ACC112 (cell line): ENCODE results near the gene CRIP3.

Experiments
- H2AFZ ChIP-seq: fragments of 200-600 bp; sonication (generic); one replicate; pipeline ENCODE4 v1.6.0; 2017; ENCODE audit warnings: antibody characterized with exemption, low read length; ENCODE audit not compliant: unreplicated experiment
- H3K27ac ChIP-seq: fragments of 200-600 bp; sonication (generic); 2 replicates; pipeline ENCODE4 v1.5.1; 2014; ENCODE audit warnings: low read depth, mild to moderate bottlenecking, antibody characterized with exemption, low read length, moderate library complexity
- H3K27me3 ChIP-seq: fragments of 200-600 bp; sonication (generic); 2 replicates; pipeline ENCODE4 v1.6.1; 2014; ENCODE audit warnings: mild to moderate bottlenecking, antibody characterized with exemption, low read length, moderate library complexity, mixed read lengths; ENCODE audit not compliant: insufficient read depth
- H3K36me3 ChIP-seq: fragments of 200-600 bp; sonication (generic); 2 replicates; pipeline ENCODE4 v1.6.1; 2016; ENCODE audit warnings: mild to moderate bottlenecking, antibody characterized with exemption, low read length, moderate library complexity, mixed read lengths; ENCODE audit not compliant: insufficient read depth
- H3K4me1 ChIP-seq: fragments of 200-600 bp; sonication (generic); one replicate; pipeline ENCODE4 v1.6.1; 2016; ENCODE audit warnings: low read length, mixed read lengths; ENCODE audit not compliant: insufficient read depth, unreplicated experiment, control insufficient read depth
- H3K4me3 ChIP-seq: fragments of 200-600 bp; sonication (generic); 2 replicates; pipeline ENCODE4 v1.5.1; 2014; ENCODE audit warnings: mild to moderate bottlenecking, low read depth, low read length
- H3K79me2 ChIP-seq: fragments of 200-600 bp; sonication (generic); one replicate; pipeline ENCODE4 v1.6.0; 2016; ENCODE audit warnings: low read length; ENCODE audit not compliant: control insufficient read depth, unreplicated experiment, insufficient read depth

The CRIP3 gene

GRCh38 chr6:43334466-43335095 lies 26.0 kb upstream of the CRIP3 start:
- H3K36me3 ChIP-seq: 0 out of 2 replicates have a peak, but pooled peaks cover under 1% of the 10 kb centered on the region
- no peak overlapping the region for H3K27ac ChIP-seq
- no peaks in the 10 kb centered on the region for H3K79me2 ChIP-seq
- no peaks in the 10 kb centered on the region for H3K27me3 ChIP-seq
- H2AFZ ChIP-seq: no peak overlapping the region
- no peak overlapping the region for H3K4me3 ChIP-seq
- H3K4me1 ChIP-seq: no peaks in the 10 kb centered on the region

DNA sequence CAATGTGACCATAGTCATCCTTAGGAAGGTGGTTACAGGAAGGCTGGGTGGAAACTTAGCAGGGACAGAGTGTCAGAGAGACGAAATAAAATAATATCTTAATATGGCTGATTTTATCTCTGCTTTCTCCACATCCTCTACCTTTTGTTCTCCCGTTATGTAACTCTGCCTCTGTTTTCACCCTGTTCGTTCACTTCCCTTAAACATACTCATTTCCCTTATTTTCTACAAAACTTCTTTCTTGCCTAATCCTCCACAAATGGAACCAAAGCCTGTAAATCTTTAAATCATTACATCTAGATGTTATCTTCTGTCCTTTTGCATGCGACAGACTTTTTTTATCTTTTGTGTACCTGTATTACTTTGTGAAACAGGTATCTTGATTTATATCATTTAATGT lies 23.3 kb upstream of the CRIP3 start:
- no peaks in the 10 kb centered on the region for H3K27me3 ChIP-seq
- no peak overlapping the region for H2AFZ ChIP-seq
- no peaks in the 10 kb centered on the region for H3K79me2 ChIP-seq
- H3K36me3 ChIP-seq: no peaks in the 10 kb centered on the region
- H3K4me1 ChIP-seq: no peaks in the 10 kb centered on the region
- no peak overlapping the region for H3K4me3 ChIP-seq
- no peak overlapping the region for H3K27ac ChIP-seq

- Histone ChIP-seq H3K4me1 (no peaks in the 10 kb centered on the region), H2AFZ (no peak overlapping the region), H3K36me3 (no peaks in the 10 kb centered on the region), H3K4me3 (no peak overlapping the region), H3K27ac (no peak overlapping the region), H3K27me3 (no peaks in the 10 kb centered on the region), H3K79me2 (no peaks in the 10 kb centered on the region)
These were observed 22.8 kb upstream of the CRIP3 start for GRCh38 chr6:43331470-43331869.

DNA sequence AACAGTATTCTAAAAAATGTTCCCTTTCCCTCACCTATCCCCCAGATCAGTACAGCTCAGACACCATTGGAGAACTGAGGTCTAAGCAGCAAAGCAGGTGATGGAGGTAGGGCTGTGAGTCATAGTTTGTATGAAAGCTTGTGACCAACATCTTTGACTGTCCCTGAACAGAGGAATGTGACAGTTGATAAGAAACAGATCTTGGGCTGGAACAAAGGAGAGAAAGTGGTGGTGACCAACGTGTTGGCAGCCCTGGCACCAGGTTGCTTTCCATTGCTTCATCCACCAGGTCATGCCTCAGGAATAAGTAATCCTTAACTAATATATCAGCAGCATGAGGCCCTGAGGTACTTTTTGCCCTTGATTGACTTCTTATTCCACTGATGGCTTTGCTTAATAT lies 19.9 kb upstream of the CRIP3 start:
- H3K36me3 ChIP-seq: no peaks in the 10 kb centered on the region
- no peak overlapping the region for H2AFZ ChIP-seq
- H3K79me2 ChIP-seq: no peaks in the 10 kb centered on the region
- no peaks in the 10 kb centered on the region for H3K4me1 ChIP-seq
- H3K4me3 ChIP-seq: no peak overlapping the region
- H3K27ac ChIP-seq: no peak overlapping the region
- H3K27me3 ChIP-seq: no peaks in the 10 kb centered on the region

- H3K36me3 ChIP-seq: no peaks in the 10 kb centered on the region
- H3K79me2 ChIP-seq: no peaks in the 10 kb centered on the region
These were observed 17.2 kb upstream of the CRIP3 start for GRCh38 chr6:43325876-43326275.

GRCh38 chr6:43318011-43318410 lies 9.4 kb upstream of the CRIP3 start:
- Histone ChIP-seq H2AFZ (no peak overlapping the region), H3K4me3 (no peak overlapping the region), H3K36me3 (no peaks in the 10 kb centered on the region), H3K27me3 (peaks cover 43% of the 10 kb centered on the region), H3K4me1 (no peaks in the 10 kb centered on the region), H3K27ac (no peak overlapping the region), H3K79me2 (no peaks in the 10 kb centered on the region)

More at GRCh38 chr6:43325876-43326275, 17.2 kb upstream of the CRIP3 start:
- Histone ChIP-seq H3K4me3 (no peak overlapping the region), H3K4me1 (no peaks in the 10 kb centered on the region), H3K27me3 (no peaks in the 10 kb centered on the region), H2AFZ (no peak overlapping the region), H3K27ac (no peak overlapping the region)

GRCh38 chr6:43313813-43314212 lies 5.2 kb upstream of the CRIP3 start:
- no peak overlapping the region for H3K4me3 ChIP-seq
- peaks cover 45% of the 10 kb centered on the region for H3K27me3 ChIP-seq
- no peaks in the 10 kb centered on the region for H3K79me2 ChIP-seq
- H3K4me1 ChIP-seq: peaks cover 5% of the 10 kb centered on the region
- H3K36me3 ChIP-seq: no peaks in the 10 kb centered on the region
- no peak overlapping the region for H2AFZ ChIP-seq
- H3K27ac ChIP-seq: no peak overlapping the region

- no peak overlapping the region for H3K4me3 ChIP-seq
These were observed 3.0 kb upstream of the CRIP3 start for GRCh38 chr6:43311666-43312065.

DNA sequence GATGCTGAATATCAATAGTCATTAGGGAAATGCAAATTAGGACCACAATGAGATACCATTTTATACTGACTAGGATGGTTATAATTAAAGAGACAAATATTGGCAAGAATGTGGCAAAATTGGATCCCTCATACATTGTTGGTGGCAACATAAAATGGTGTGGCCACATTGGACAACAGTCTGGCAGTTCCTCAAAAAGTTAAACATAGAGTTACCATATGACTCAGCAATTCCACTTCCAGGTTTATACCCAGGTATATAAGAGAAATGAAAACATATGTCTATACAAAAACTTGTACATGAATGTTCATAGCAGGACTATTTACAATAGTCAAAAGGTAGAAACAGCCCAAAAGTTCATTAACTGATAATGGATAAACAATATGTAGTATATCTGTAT lies 2.0 kb upstream of the CRIP3 start:
- peaks cover 19% of the 10 kb centered on the region for H3K27me3 ChIP-seq
- H3K4me1 ChIP-seq: peaks cover 12% of the 10 kb centered on the region
- no peaks in the 10 kb centered on the region for H3K36me3 ChIP-seq
- no peaks in the 10 kb centered on the region for H3K79me2 ChIP-seq
- H3K27ac ChIP-seq: no peak overlapping the region
- H2AFZ ChIP-seq: no peak overlapping the region
- H3K4me3 ChIP-seq: no peak overlapping the region

More at GRCh38 chr6:43311666-43312065, 3.0 kb upstream of the CRIP3 start:
- peaks cover 28% of the 10 kb centered on the region for H3K27me3 ChIP-seq
- H3K4me1 ChIP-seq: peaks cover 12% of the 10 kb centered on the region
- no peak overlapping the region for H3K27ac ChIP-seq
- H3K36me3 ChIP-seq: no peaks in the 10 kb centered on the region
- no peak overlapping the region for H2AFZ ChIP-seq
- H3K79me2 ChIP-seq: no peaks in the 10 kb centered on the region

DNA sequence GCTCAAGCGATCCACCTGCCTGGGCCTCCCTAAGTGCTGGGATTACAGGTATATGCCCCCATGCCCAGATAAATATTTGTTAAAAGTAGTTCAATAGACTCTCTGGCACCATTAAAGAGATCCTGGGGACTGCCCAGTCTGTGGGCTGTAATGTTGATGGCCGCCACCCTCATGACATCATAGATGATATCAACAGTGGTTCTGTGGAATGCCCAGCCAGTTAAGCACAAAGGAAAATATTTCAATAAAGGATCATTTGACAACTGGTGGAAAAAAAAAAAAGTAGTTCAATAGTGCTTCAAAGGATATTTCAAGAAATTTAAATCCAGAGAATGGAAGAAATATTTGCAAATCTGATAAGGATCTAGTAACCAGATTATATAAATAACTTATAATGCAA lies 1.5 kb upstream of the CRIP3 start:
- H3K79me2 ChIP-seq: no peaks in the 10 kb centered on the region
- H3K4me3 ChIP-seq: no peak overlapping the region
- no peak overlapping the region for H2AFZ ChIP-seq
- peaks cover 12% of the 10 kb centered on the region for H3K4me1 ChIP-seq
- H3K27ac ChIP-seq: no peak overlapping the region
- peaks cover 16% of the 10 kb centered on the region for H3K27me3 ChIP-seq
- no peaks in the 10 kb centered on the region for H3K36me3 ChIP-seq

DNA sequence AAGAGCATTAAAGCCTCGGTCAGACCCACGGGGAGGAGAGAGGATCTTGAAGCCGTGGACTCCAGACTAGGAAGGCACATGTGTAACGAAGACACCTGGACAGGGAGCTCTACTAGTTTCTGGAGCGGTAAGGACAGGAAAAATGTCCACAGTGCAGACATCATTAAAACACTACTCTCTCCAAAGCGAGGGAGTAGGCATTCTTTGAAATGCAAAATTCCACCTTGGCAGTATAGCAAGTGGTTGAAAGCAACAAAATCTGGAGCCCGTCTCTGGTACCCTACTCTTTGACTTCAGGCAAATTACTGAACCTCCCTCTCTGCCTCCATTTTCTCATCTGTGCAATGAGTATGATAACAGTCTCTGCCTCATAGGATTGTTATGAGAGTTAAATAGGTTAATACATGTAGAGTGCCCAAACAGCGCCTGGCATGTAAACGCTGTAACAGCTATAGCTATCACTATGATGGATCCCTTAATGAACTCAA lies 408 bp upstream of the CRIP3 start:
- no peaks in the 10 kb centered on the region for H3K79me2 ChIP-seq
- H2AFZ ChIP-seq: peak overlapping the region; percentile 61
- H3K4me3 ChIP-seq: peak overlapping the region; percentile 63
- peaks cover 8% of the 10 kb centered on the region for H3K27me3 ChIP-seq
- no peak overlapping the region for H3K27ac ChIP-seq
- peaks cover 12% of the 10 kb centered on the region for H3K4me1 ChIP-seq
- H3K36me3 ChIP-seq: no peaks in the 10 kb centered on the region
